Skeletal muscle tissue (tissue), 4 donors: Measurements from ENCODE around the gene LRRC61. TPM values are rescaled to one million over a fixed set of nuclear protein-coding genes. Genes with fewer than 3 reads are reported as not detected.

Experiments
- H3K27ac ChIP-seq: one replicate; pipeline ENCODE4 v1.7.0; 2013; ENCODE audit warnings: mild to moderate bottlenecking, low read depth, low read length, inconsistent platforms
- H3K27me3 ChIP-seq, 3 donors: one replicate each; pipeline ENCODE4 v1.7.0; 2013; ENCODE audit warnings: low read length in 3 of 3; ENCODE audit not compliant: control insufficient read depth in 3 of 3, insufficient read depth in 3 of 3
- H3K36me3 ChIP-seq, 3 donors: one replicate each; pipeline ENCODE4 v1.7.0; 2013; ENCODE audit warnings: low read length in 3 of 3; ENCODE audit not compliant: control insufficient read depth in 3 of 3, insufficient read depth in 3 of 3
- H3K4me1 ChIP-seq, 3 donors: one replicate each; pipeline ENCODE4 v1.7.0; 2013; ENCODE audit warnings: low read length in 3 of 3, mild to moderate bottlenecking in 3 of 3; ENCODE audit not compliant: control insufficient read depth in 3 of 3, insufficient read depth in 3 of 3
- H3K4me3 ChIP-seq, 3 donors: one replicate each; pipeline ENCODE4 v1.7.0; 2013; ENCODE audit warnings: low read length in 3 of 3
- H3K9ac ChIP-seq, 3 donors: one replicate each; pipeline ENCODE4 v1.7.0; 2013; ENCODE audit warnings: low read length in 3 of 3, mild to moderate bottlenecking in 3 of 3, moderate library complexity in 2 of 3, low read depth in 1 of 3
- H3K9me3 ChIP-seq, 3 donors: one replicate each; pipeline ENCODE4 v1.7.0; 2013; ENCODE audit warnings: low read length in 3 of 3; ENCODE audit not compliant: control insufficient read depth in 3 of 3
- total RNA-seq: library from RNA; depleted of rRNA; stranded (reverse); fragments of >200 nt; gene quantifications from one replicate; pipeline ENCODE4 v1.2.3, GENCODE V29; 2014
- donor health status: Osteomylitis.

LRRC61 gene
- total RNA-seq, 1 donor from 2014 or later = 5.7 TPM

DNA sequence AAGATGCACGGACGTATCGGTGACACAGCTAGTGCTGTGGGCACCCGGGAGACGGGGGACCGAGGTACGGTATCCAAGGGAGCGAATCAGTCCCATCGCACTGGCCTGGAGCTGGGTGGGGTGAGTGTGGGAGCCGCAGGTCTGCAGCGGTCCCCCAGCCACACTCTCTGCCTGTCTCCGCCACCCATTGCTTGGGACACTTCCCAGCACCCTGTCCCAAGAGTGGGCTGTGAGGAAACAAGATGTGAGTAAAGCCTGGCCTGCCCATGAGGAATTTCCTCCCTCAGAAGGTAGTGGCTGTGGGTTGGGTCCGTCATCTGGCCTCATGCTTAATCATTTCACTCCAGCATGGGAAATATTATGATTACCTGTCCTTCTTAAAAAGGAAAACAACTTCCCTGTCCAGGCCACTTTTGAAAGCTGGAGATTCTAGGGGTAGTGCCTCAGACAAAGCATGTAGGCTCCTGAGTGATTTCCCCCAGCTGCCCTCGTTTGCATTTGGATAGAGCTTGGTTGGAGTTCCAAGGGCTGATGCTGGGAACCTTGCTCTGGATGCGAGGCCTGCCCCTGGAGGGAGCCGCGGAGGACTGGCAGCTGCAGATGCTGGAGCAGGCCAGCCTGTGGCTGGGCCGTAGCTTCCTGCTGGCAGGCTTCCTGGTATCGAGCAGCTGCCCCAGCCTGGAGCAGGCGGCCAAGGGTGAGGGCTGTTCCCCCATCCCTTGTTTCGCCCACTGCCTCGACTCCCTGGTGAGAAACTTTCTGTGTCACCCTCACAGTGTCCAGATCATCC lies 6.4 kb downstream of the LRRC61 start:
- peaks cover 0 to 2% (median 0%) of the 10 kb centered on the region in 3 donors for H3K36me3 ChIP-seq
- H3K9ac ChIP-seq = no peak overlapping the region
- H3K4me3 ChIP-seq = no peak overlapping the region
- no peaks in the 10 kb centered on the region for H3K9me3 ChIP-seq
- H3K27me3 ChIP-seq = peaks cover 0 to 3% (median 2%) of the 10 kb centered on the region in 3 donors
- H3K27ac ChIP-seq = no peak overlapping the region
- peaks cover 0 to 3% (median 0%) of the 10 kb centered on the region in 3 donors for H3K4me1 ChIP-seq

DNA sequence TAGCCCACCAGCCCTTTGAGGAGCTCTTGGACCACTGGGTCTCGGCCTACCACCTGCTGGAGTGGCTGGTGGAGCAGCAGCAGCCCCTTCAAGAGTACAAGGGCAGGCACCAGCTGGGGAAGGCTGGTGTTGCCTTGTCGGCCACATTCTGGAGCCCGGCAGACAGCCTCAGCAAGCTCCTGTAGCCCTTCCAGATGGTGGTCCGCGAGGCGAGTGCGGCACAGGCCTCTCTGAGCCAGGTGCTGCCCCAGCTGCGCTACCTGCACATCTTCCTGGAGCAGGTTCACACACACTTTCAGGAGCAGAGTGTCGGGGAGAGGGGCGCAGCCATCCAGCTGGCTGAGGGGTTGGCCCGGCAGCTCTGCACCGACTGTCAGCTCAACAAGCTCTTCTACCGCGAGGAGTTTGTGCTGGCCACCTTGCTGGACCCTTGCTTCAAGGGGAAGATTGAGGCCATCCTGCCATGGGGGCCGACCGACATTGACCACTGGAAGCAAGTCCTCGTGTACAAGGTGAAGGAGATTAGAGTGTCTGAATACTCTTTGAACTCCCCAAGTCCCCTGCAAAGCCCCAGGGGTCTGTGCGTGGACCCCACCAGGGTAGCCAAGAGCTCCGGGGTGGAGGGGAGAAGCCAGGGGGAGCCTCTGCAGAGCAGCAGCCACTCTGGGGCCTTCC lies 7.2 kb downstream of the LRRC61 start:
- Histone ChIP-seq H3K9ac (no peak overlapping the region), H3K4me1 (peaks cover 0 to 3% (median 0%) of the 10 kb centered on the region in 3 donors), H3K27ac (no peak overlapping the region), H3K27me3 (no peaks in the 10 kb centered on the region), H3K9me3 (no peaks in the 10 kb centered on the region), H3K36me3 (peaks cover 0 to 2% (median 0%) of the 10 kb centered on the region in 3 donors), H3K4me3 (no peak overlapping the region)

DNA sequence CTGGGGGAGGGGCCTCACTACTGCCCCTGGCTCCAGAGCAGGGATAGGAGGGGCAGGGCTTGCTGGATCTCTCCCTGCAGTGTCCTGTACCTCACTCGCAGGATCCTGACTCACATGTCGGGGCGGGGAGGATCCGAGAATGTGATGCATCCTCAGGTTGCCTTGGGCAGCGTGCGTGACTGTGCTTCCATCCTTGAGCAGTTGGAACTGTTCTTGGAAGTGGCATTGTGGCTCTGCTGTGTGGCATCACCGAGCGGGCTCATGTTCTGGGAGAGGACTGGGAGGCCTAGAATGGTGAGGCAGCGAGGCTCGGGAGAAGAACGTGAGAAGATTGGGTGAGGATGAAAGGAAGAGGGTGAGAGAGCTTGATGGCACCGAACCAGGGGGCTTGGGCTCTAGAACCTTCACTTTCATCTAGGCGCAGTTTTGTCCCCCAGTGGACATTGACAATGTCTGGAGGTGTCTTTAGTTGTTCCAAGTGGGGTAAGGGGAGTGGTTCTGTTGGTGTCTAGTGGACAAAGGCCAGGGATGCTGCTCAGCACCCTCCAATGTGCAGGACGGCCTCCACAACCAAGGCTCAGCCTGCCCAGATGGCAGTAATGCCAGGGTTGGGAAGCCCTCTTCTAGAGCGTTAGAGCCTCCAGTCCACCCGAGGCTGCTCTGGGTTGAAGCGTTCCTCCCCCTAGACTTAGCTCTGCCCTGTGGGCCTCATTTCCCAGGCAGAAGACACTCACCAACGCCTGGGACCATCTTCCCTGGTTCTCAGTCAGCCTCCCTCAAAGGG lies 9.9 kb downstream of the LRRC61 start:
- Histone ChIP-seq H3K4me1 (peaks cover 0 to 9% (median 4%) of the 10 kb centered on the region in 3 donors), H3K9ac (no peak overlapping the region), H3K27ac (no peak overlapping the region), H3K27me3 (no peaks in the 10 kb centered on the region), H3K36me3 (peaks cover 0 to 2% (median 0%) of the 10 kb centered on the region in 3 donors), H3K9me3 (no peaks in the 10 kb centered on the region), H3K4me3 (no peak overlapping the region)

DNA sequence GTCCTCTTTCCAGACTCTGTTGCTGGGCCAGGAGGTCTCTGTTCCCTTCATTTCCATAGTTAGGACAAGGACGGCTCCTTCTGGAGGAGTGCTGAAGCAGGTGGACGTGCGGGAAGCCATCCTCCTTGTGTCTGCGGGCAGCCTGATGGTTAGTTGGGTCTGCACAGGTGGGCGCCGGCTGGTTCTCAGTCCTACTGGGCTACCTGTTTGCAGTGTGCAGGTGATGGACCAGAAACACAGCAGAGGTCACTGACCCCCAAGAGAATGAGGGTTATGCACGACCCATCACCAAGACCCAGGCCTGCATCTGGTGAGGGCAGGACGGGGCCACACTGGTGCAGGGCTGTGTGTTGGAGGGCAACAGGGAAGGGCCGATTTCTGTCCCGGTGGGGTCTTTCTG lies 10.5 kb downstream of the LRRC61 start:
- no peak overlapping the region for H3K4me3 ChIP-seq
- no peaks in the 10 kb centered on the region for H3K9me3 ChIP-seq
- peaks cover 0 to 5% (median under 1%) of the 10 kb centered on the region in 3 donors for H3K27me3 ChIP-seq
- no peak overlapping the region for H3K9ac ChIP-seq
- peaks cover 0 to 9% (median 4%) of the 10 kb centered on the region in 3 donors for H3K4me1 ChIP-seq
- H3K36me3 ChIP-seq = peaks cover 0 to 2% (median 0%) of the 10 kb centered on the region in 3 donors
- H3K27ac ChIP-seq = no peak overlapping the region

DNA sequence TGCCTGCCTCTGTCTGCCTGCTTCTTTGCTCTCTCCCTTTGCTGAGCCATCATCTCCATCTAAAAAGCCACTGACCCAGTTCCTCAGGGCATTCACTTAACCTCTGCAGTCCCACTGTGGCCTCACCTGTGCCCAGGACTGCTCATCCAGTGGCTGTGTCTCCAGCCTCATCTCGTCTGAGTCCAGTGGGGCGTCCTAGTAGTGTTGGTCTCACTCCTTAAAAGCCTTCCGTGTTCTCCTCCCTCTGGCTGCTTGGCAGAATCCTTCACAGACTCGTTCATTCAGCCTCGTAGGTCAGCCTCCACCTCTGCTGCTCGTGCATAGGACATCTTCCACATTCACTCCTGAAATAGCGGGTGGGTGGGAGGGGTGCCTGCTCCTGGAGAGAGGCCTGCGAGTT lies 11.0 kb downstream of the LRRC61 start:
- no peak overlapping the region for H3K4me3 ChIP-seq
- no peaks in the 10 kb centered on the region for H3K9me3 ChIP-seq
- H3K27ac ChIP-seq = no peak overlapping the region
- H3K27me3 ChIP-seq = peaks cover 3 to 9% (median 4%) of the 10 kb centered on the region in 3 donors
- H3K4me1 ChIP-seq = peaks cover 0 to 9% (median 4%) of the 10 kb centered on the region in 3 donors
- H3K9ac ChIP-seq = no peak overlapping the region
- H3K36me3 ChIP-seq = peaks cover 0 to under 1% (median 0%) of the 10 kb centered on the region in 3 donors

DNA sequence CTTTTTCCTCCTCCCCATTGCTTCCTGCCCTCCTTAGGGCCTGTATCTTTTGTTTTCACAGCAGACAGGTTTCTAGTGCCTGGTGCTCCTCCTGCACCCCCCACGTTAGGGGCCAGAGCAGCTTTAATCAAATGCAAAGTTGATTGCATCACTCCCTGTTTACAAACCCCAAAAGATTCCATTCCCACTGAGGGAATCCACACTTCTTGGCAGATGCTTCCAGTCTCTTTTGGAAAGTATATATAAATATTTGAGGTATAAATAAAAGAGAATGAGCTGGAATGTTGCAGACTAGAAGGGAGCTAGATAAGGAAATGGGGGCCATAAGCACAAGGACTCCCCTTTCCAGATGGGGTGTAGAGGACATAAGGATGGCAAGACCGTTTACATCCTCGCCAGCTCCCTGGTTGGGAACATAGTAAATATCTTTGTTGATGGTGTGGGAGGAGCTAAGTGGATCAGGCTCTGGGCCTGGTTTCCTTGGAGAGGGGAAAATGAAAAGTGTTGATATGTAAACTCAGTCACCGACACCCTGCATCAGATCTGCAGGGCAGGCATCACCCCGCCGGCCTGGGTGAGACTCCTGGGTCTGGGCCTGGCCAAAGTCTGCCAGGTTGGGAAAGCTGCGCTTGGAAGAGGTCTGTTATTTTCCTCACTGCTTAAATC lies 12.1 kb downstream of the LRRC61 start:
- H3K36me3 ChIP-seq = no peaks in the 10 kb centered on the region
- H3K4me3 ChIP-seq = no peak overlapping the region
- H3K9me3 ChIP-seq = no peaks in the 10 kb centered on the region
- no peak overlapping the region for H3K9ac ChIP-seq
- peaks cover 6 to 14% (median 12%) of the 10 kb centered on the region in 3 donors for H3K4me1 ChIP-seq
- no peak overlapping the region for H3K27ac ChIP-seq
- H3K27me3 ChIP-seq = peaks cover 12 to 21% (median 12%) of the 10 kb centered on the region in 3 donors

DNA sequence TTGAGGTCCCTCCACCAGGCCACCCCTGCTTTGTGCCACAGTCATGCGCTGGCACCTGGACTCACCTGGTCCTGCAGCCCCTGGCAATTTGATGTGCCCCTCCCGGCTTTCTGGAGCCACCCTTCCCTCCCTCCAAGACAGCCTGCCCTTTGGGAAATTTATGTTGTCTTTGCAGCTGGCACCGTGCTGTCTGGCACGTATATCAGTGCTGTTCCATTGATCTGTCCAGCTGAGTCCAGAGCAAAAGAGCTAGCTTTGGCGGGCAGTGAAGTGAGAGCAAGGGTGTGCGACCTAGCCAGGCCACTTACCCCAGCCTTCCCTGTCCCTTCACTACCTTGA lies 12.6 kb downstream of the LRRC61 start:
- no peak overlapping the region for H3K27ac ChIP-seq

DNA sequence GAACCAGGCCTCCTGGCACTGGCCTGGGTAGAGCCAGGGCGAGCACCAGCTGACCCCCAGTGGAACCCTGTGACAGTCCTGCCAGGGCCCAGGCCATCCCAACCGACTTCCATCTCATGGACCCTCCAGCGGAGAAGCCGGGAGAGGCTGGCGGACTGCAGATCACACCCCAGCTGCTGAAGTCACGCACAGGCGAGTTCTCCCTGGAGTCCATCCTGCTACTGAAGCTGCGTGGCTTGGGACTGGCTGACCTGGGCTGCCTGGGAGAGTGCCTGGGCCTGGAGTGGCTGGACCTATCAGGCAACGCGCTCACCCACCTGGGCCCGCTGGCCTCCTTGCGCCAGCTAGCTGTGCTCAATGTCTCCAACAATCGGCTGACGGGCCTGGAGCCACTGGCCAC lies 13.6 kb downstream of the LRRC61 start:
- Histone ChIP-seq H3K4me3 (no peak overlapping the region), H3K9ac (no peak overlapping the region), H3K9me3 (no peaks in the 10 kb centered on the region), H3K4me1 (peaks cover 9 to 16% (median 15%) of the 10 kb centered on the region in 3 donors), H3K27ac (no peak overlapping the region), H3K27me3 (peaks cover 22 to 31% (median 23%) of the 10 kb centered on the region in 3 donors), H3K36me3 (no peaks in the 10 kb centered on the region)

More for the DNA sequence above, 12.6 kb downstream of the LRRC61 start:
- no peak overlapping the region for H3K9ac ChIP-seq
- H3K9me3 ChIP-seq = no peaks in the 10 kb centered on the region
- H3K36me3 ChIP-seq = no peaks in the 10 kb centered on the region
- no peak overlapping the region for H3K4me3 ChIP-seq
- peaks cover 9 to 16% (median 14%) of the 10 kb centered on the region in 3 donors for H3K4me1 ChIP-seq
- H3K27me3 ChIP-seq = peaks cover 16 to 24% (median 17%) of the 10 kb centered on the region in 3 donors

DNA sequence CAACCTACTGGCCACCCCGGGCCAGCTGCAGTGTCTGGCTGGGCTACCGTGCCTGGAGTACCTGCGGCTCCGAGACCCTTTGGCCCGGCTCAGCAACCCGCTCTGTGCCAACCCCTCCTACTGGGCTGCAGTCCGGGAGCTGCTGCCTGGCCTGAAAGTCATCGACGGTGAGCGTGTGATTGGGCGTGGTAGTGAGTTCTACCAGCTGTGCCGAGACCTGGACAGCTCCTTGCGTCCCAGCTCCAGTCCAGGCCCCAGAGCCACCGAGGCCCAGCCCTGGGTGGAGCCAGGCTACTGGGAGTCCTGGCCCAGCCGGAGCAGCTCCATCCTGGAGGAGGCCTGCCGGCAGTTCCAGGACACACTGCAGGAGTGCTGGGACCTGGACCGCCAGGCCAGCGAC lies 14.0 kb downstream of the LRRC61 start:
- no peaks in the 10 kb centered on the region for H3K36me3 ChIP-seq
- peaks cover 27 to 35% (median 28%) of the 10 kb centered on the region in 3 donors for H3K27me3 ChIP-seq
- H3K9me3 ChIP-seq = no peaks in the 10 kb centered on the region
- no peak overlapping the region for H3K9ac ChIP-seq
- peaks cover 13 to 18% (median 16%) of the 10 kb centered on the region in 3 donors for H3K4me1 ChIP-seq
- no peak overlapping the region for H3K27ac ChIP-seq
- H3K4me3 ChIP-seq = no peak overlapping the region
